PC-3 (cell line): Measurements from ENCODE around the gene HOXC5. TPM values are rescaled to one million over a fixed set of nuclear protein-coding genes. Genes with fewer than 3 reads are reported as not detected.

Source experiments
- ATAC-seq: fragments of 200-7000 bp; cut with Tn5 transposase; 2 replicates; pipeline ENCODE4 v1.9.1; 2020; ENCODE audit warnings: mild to moderate bottlenecking, moderate library complexity
- BruUV-seq: library from RNA; stranded (reverse); fragments of 400-500 nt; replicated peaks from 2 replicates; lab custom pipeline; 2021; lab: Mats Ljungman, UMichigan
- CTCF ChIA-PET: fragments of 300-600 bp; sonication (Branson Sonifier 250); formaldehyde crosslinking; loops from one replicate; lab custom pipeline; 2022; ENCODE audit warnings: antibody characterized with exemption; lab: Charles Lee
- POLR2A ChIA-PET: fragments of 300-600 bp; sonication (Branson Sonifier 250); formaldehyde crosslinking; loops from one replicate; lab custom pipeline; 2022; ENCODE audit warnings: antibody characterized with exemption; ENCODE audit not compliant: unreplicated experiment; lab: Charles Lee
- DNase-seq: peaks from one replicate; pipeline ENCODE4 v3.0.0-alpha.2; 2015
- H2AFZ ChIP-seq: fragments of 300-600 bp; sonication (generic); 2 replicates; pipeline ENCODE4 v1.6.0; 2016; ENCODE audit warnings: antibody characterized with exemption, low read length
- H3F3A ChIP-seq: fragments of 300-600 bp; sonication (generic); one replicate; pipeline ENCODE4 v1.6.0; 2017; ENCODE audit warnings: antibody characterized with exemption, low read length, control low read depth, mild to moderate bottlenecking; ENCODE audit not compliant: unreplicated experiment
- H3K27ac ChIP-seq: fragments of 300-600 bp; sonication (generic); 2 replicates; pipeline ENCODE4 v1.5.1; 2016; ENCODE audit warnings: mild to moderate bottlenecking, low read length
- H3K27me3 ChIP-seq: fragments of 300-600 bp; sonication (generic); 2 replicates; pipeline ENCODE4 v1.6.1; 2016; ENCODE audit warnings: low read length, mixed read lengths
- H3K36me3 ChIP-seq: fragments of 300-600 bp; sonication (generic); 2 replicates; pipeline ENCODE4 v1.6.1; 2016; ENCODE audit warnings: low read depth, mixed run types, low read length, mixed read lengths
- H3K4me1 ChIP-seq: fragments of 300-600 bp; sonication (generic); 2 replicates; pipeline ENCODE4 v1.5.1; 2016; ENCODE audit warnings: low read length; ENCODE audit not compliant: insufficient read depth
- H3K4me2 ChIP-seq: fragments of 300-600 bp; sonication (generic); 2 replicates; pipeline ENCODE4 v1.6.0; 2016; ENCODE audit warnings: low read length
- H3K4me3 ChIP-seq: fragments of 300-600 bp; sonication (generic); 2 replicates; pipeline ENCODE4 v1.5.1; 2016; ENCODE audit warnings: mild to moderate bottlenecking, low read length, mixed read lengths
- H3K79me2 ChIP-seq: fragments of 300-600 bp; sonication (generic); 2 replicates; pipeline ENCODE4 v1.6.1; 2017; ENCODE audit warnings: low read length, mixed read lengths
- H3K9ac ChIP-seq: fragments of 300-600 bp; sonication (generic); 2 replicates; pipeline ENCODE4 v1.6.0; 2016; ENCODE audit warnings: mild to moderate bottlenecking, low read length
- H3K9me2 ChIP-seq: fragments of 300-600 bp; sonication (generic); replicated peaks from 2 replicates; pipeline ENCODE4 v1.6.1; 2016; ENCODE audit warnings: mixed run types, low read length, mixed read lengths
- H3K9me3 ChIP-seq: fragments of 300-600 bp; sonication (generic); 2 replicates; pipeline ENCODE4 v1.6.1; 2016; ENCODE audit warnings: low read length, mixed read lengths
- H4K20me1 ChIP-seq: fragments of 300-600 bp; sonication (generic); 2 replicates; pipeline ENCODE4 v1.6.1; 2016; ENCODE audit warnings: low read length, mixed read lengths
- CTCF ChIP-seq: fragments of 300-600 bp; sonication (generic); conservative IDR thresholded peaks from 2 replicates; pipeline ENCODE4 v1.5.1; 2017; ENCODE audit warnings: antibody characterized with exemption, low read depth, mild to moderate bottlenecking, low read length
- EZH2 ChIP-seq: fragments of 300-600 bp; sonication (generic); IDR thresholded peaks from one replicate; pipeline ENCODE4 v1.6.1; 2017; ENCODE audit warnings: antibody characterized with exemption, mild to moderate bottlenecking, low read length; ENCODE audit not compliant: unreplicated experiment
- EZH2phosphoT487 ChIP-seq: fragments of 300-600 bp; sonication (generic); IDR thresholded peaks from 2 replicates; pipeline ENCODE4 v1.6.1; 2018; ENCODE audit warnings: mild to moderate bottlenecking, antibody characterized with exemption, low read length, borderline replicate concordance
- intact Hi-C: fragments of 100-400 bp; cut with micrococcal nuclease; formaldehyde crosslinking; loops from 2 replicates; pipeline ENCODE4 v1.9.0; 2023
- total RNA-seq: library from RNA; depleted of rRNA; stranded (reverse); fragments of >200 nt; gene quantifications from 2 replicates; pipeline ENCODE4 v1.2.3, GENCODE V29; 2014

HOXC5 gene
- total RNA-seq, 1 experiment from 2014 or later = 0.26 TPM

- H4K20me1 ChIP-seq = no peaks in the 10 kb centered on the region
- no peak for ATAC-seq
- POLR2A ChIA-PET = no interaction called here
- no TSS peak for BruUV-seq
- H3K27ac ChIP-seq = no peak overlapping the region
- H3K9ac ChIP-seq = no peak overlapping the region
- H3K36me3 ChIP-seq = no peaks in the 10 kb centered on the region
- no peaks in the 10 kb centered on the region for H3F3A ChIP-seq
- peaks cover 25% of the 10 kb centered on the region for H3K4me1 ChIP-seq
- CTCF ChIA-PET = interaction anchor here (1.2 to 1.3 kb wide), 2 partner anchors 48 to 217 kb away, joined by 3 to 11 read pairs; partner anchors contain the start of gene HOXC5
- peak overlapping the region; percentile 41; the same call in 1 of the 2 replicates for H3K4me2 ChIP-seq
- DNase-seq = no peak
- intact Hi-C loops = no loop called here
- TF ChIP-seq CTCF (no peak), EZH2 (no peak), EZH2phosphoT487 (no peak)
- no peak overlapping the region; the same call in 1 of the 2 replicates for H2AFZ ChIP-seq
- no peaks in the 10 kb centered on the region for H3K9me3 ChIP-seq
- H3K27me3 ChIP-seq = no peaks in the 10 kb centered on the region
- H3K79me2 ChIP-seq = no peaks in the 10 kb centered on the region
- H3K9me2 ChIP-seq = no peaks in the 10 kb centered on the region
- H3K4me3 ChIP-seq = no peak overlapping the region
These were observed 48.8 kb upstream of the HOXC5 start for GRCh38 chr12:53983950-53984572.

- ChIA-PET POLR2A (no interaction called here), CTCF (interaction anchor here (0.5 to 1.3 kb wide), 6 partner anchors 11 to 216 kb away, joined by 3 to 11 read pairs (median 4); partner anchors contain the start of gene HOXC5)
- Histone ChIP-seq H3K9me2 (no peaks in the 10 kb centered on the region), H3K9me3 (no peaks in the 10 kb centered on the region), H3K27me3 (no peaks in the 10 kb centered on the region), H2AFZ (peak within 1 kb of the TSS; percentile 86), H3K9ac (no peak within 1 kb of the TSS), H3K4me1 (peaks cover 26% of the 10 kb centered on the region), H3K27ac (no peak within 1 kb of the TSS), H3K4me2 (peak within 1 kb of the TSS; percentile 78), H3K36me3 (no peaks in the 10 kb centered on the region), H4K20me1 (no peaks in the 10 kb centered on the region), H3K4me3 (peak within 1 kb of the TSS; percentile 46; the same call in 1 of the 2 replicates), H3K79me2 (no peaks in the 10 kb centered on the region), H3F3A (no peaks in the 10 kb centered on the region)
- intact Hi-C loops = loop anchor here (5.0 kb wide), 1 partner anchor 43 kb away; no protein-coding TSS in a partner anchor
- no TSS peak for BruUV-seq
- DNase-seq (peak; percentile 93), ATAC-seq (peak; percentile 64)
- TF ChIP-seq CTCF (peak; percentile 71), EZH2 (no peak)
These were observed 47.8 kb upstream of the HOXC5 start, which contains the start of gene HOXC10 for GRCh38 chr12:53984901-53985691. Gene HOXC10, plus strand, starts transcription at chr12:53985146. Its CDS starts 114 bp downstream, at chr12:53985260.
